ENCODE data around the gene TBX4. TPM values are rescaled to one million over a fixed set of nuclear protein-coding genes. Genes with fewer than 3 reads are reported as not detected.
A peak's percentile ranks its signal among the peaks of the same experiment; 100 is the strongest.

TBX4 gene
- total and polyA plus RNA-seq, 2 of the 13 experiments (the other 11 are each of a cell fraction or from before 2014, with no cell fraction given): 0.11 to 1.1 TPM

DNA sequence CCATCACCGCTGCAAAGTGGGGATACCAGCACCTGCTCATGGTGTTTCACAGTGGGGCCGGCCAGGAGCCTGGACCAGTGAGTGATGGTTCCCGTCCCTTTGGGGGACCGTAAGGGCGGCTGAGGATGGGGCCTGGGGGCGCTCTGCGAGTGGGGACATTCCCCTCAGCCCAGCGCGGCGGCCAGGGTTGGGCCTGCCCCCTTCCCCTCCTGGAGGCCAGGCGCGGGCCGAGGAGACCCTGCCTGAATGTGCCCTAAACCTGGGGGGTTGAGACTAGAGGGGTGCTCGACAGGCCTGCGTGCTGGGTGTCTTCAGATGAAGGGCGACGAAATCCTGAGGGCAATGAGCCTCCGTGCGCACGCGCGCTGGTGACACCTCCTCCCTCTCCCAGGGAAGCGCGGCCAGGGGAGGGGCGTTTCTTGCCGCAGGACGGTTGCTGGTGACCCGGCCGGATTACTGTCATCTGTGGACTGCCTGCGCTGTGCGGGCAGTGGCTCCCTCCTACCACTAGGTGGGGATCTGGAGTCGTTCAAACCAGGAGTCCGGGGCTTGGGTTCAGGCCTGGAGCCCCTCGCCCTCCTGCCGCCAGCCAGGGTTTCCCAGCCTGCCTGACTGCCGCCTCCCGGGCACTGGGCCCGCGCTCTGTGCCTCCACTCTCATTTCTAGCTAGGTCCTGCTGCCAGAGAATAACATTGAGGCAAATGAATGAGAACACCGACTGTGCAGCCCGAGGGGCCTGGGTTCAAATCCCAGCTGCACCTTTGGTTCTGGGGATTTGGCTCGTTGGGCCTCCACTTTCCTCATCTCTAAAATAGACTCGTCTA lies 35.5 kb upstream of the TBX4 start (continued):
- TF ChIP-seq, protein P1, sequence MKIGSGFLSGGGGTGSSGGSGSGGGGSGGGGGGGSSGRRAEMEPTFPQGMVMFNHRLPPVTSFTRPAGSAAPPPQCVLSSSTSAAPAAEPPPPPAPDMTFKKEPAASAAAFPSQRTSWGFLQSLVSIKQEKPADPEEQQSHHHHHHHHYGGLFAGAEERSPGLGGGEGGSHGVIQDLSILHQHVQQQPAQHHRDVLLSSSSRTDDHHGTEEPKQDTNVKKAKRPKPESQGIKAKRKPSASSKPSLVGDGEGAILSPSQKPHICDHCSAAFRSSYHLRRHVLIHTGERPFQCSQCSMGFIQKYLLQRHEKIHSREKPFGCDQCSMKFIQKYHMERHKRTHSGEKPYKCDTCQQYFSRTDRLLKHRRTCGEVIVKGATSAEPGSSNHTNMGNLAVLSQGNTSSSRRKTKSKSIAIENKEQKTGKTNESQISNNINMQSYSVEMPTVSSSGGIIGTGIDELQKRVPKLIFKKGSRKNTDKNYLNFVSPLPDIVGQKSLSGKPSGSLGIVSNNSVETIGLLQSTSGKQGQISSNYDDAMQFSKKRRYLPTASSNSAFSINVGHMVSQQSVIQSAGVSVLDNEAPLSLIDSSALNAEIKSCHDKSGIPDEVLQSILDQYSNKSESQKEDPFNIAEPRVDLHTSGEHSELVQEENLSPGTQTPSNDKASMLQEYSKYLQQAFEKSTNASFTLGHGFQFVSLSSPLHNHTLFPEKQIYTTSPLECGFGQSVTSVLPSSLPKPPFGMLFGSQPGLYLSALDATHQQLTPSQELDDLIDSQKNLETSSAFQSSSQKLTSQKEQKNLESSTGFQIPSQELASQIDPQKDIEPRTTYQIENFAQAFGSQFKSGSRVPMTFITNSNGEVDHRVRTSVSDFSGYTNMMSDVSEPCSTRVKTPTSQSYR (CRISPR knock-in tag; IDR thresholded peaks at IDR 0.05; ENCODE audit: borderline replicate concordance): peak; percentile 37; the same call in 1 of the 2 replicates
- TF ChIP-seq SETDB1 (CRISPR knock-in tag; IDR thresholded peaks at IDR 0.05; ENCODE audit: borderline replicate concordance) (no peak), ZFP91 (CRISPR knock-in tag; IDR thresholded peaks at IDR 0.05; ENCODE audit: borderline replicate concordance) (peak; percentile 67), NFAT5 (CRISPR knock-in tag; IDR thresholded peaks at IDR 0.05) (0 out of 2 replicates have a peak, but pooled peaks have one; percentile 18), LBX2 (CRISPR knock-in tag; IDR thresholded peaks at IDR 0.05; ENCODE audit: borderline replicate concordance) (peak; percentile 47; the same call in 1 of the 2 replicates), ZFP90 (CRISPR knock-in tag; IDR thresholded peaks at IDR 0.05; ENCODE audit: borderline replicate concordance) (peak; percentile 22; the same call in 1 of the 2 replicates), AHDC1 (CRISPR knock-in tag; IDR thresholded peaks at IDR 0.05; ENCODE audit: borderline replicate concordance) (peak; percentile 63; the same call in 1 of the 2 replicates)

Measured in HepG2 (cell line).